Lower leg skin (tissue), 4 donors: ENCODE data around the gene HMGN2. TPM values are rescaled to one million over a fixed set of nuclear protein-coding genes. Genes with fewer than 3 reads are reported as not detected.

Experiments
- DNase-seq, 2 donors: peaks; one replicate each; pipeline ENCODE4 v3.0.0-alpha.2; 2019; ENCODE audit warnings: low spot score in 2 of 2
- H3K4me3 ChIP-seq: fragments of 200-600 bp; sonication (generic); 2 replicates; pipeline ENCODE4 v1.5.1; 2017; ENCODE audit warnings: mild to moderate bottlenecking, low read depth; ENCODE audit not compliant: poor library complexity, severe bottlenecking
- CTCF ChIP-seq, 3 donors: fragments of 450-650 bp; IDR thresholded peaks; one replicate each; pipeline ENCODE4 v1.5.1; 2016; ENCODE audit warnings: antibody characterized with exemption in 3 of 3, mild to moderate bottlenecking in 3 of 3, moderate library complexity in 2 of 3
- POLR2A ChIP-seq, 2 donors: fragments of 450-650 bp; IDR thresholded peaks; one replicate each; pipeline ENCODE4 v1.6.1; 2016 to 2017; ENCODE audit warnings: antibody characterized with exemption in 2 of 2, mild to moderate bottlenecking in 1 of 2, moderate library complexity in 1 of 2
- WGBS, 2 donors: methylation state at CpG; one replicate each; pipeline ENCODE4 v1.1.5; 2018; 5-methylcytosine and 5-hydroxymethylcytosine counted together
- intact Hi-C: fragments of 100-400 bp; cut with DNase I; formaldehyde crosslinking; loops from one replicate; pipeline ENCODE4 v1.15.0; 2023; ENCODE audit warnings: low total_unique reads
- total RNA-seq, 4 donors: library from RNA; depleted of rRNA; stranded (reverse); fragments of >200 nt; gene quantifications; one replicate each; pipeline ENCODE4 v1.1.0, GENCODE V29; 2016

The HMGN2 gene
- total RNA-seq, 4 donors from 2014 or later: 128 to 224 (median 167) TPM

- 27 to 50% methylated on average over 4 of the region's 4 CpGs for WGBS, 2 donors
- TF ChIP-seq POLR2A (IDR thresholded peaks at IDR 0.05) (no peak), CTCF (IDR thresholded peaks at IDR 0.05) (no peak)
- DNase-seq: no peak
- intact Hi-C loops: no loop called here
- H3K4me3 ChIP-seq: no peak overlapping the region
These were observed 51.9 kb downstream of the HMGN2 start for GRCh38 chr1:26524181-26524580.

Other genes with a start within 250 kb of the HMGN2 start
- gene CEP85, start 238.2 kb upstream of the HMGN2 start, total RNA-seq: 10 to 100 TPM; 13.0 to 17.2 (median 14.1) TPM
- gene SH3BGRL3, start 192.4 kb upstream of the HMGN2 start, total RNA-seq: 10 to 100 TPM; 74.8 to 97.1 (median 78.3) TPM
- gene UBXN11, start 165.8 kb upstream of the HMGN2 start, total RNA-seq: 1 to 10 TPM; 5.1 to 9.6 (median 5.8) TPM
- gene CD52, start 154.5 kb upstream of the HMGN2 start, total RNA-seq: 1 to 10 TPM in 3 of 4 donors, not detected in 1; 2.0 to 6.1 (median 3.5) TPM
- 100 to 1,000 TPM in 1 of 4 donors, 10 to 100 TPM in 3; 52.3 to 104 (median 56.9) TPM for gene CRYBG2, start 118.3 kb upstream of the HMGN2 start, total RNA-seq
- gene ZNF683, start 99.7 kb upstream of the HMGN2 start, total RNA-seq: not detected
- not detected for gene LIN28A, start 61.6 kb upstream of the HMGN2 start, total RNA-seq
- 10 to 100 TPM; 23.9 to 47.2 (median 39.9) TPM for gene DHDDS, start 40.1 kb upstream of the HMGN2 start, total RNA-seq
- 10 to 100 TPM; 34.1 to 72.6 (median 38.2) TPM for gene RPS6KA1, start 57.3 kb downstream of the HMGN2 start, total RNA-seq
- 10 to 100 TPM; 53.3 to 77.2 (median 54.9) TPM for gene ARID1A, start 223.6 kb downstream of the HMGN2 start, total RNA-seq